ENCODE measurements around the gene CHMP6. TPM values are rescaled to one million over a fixed set of nuclear protein-coding genes. Genes with fewer than 3 reads are reported as not detected.

CHMP6 gene
- total RNA-seq, 2 experiments from 2014 or later: 13.9 to 16.7 TPM

DNA sequence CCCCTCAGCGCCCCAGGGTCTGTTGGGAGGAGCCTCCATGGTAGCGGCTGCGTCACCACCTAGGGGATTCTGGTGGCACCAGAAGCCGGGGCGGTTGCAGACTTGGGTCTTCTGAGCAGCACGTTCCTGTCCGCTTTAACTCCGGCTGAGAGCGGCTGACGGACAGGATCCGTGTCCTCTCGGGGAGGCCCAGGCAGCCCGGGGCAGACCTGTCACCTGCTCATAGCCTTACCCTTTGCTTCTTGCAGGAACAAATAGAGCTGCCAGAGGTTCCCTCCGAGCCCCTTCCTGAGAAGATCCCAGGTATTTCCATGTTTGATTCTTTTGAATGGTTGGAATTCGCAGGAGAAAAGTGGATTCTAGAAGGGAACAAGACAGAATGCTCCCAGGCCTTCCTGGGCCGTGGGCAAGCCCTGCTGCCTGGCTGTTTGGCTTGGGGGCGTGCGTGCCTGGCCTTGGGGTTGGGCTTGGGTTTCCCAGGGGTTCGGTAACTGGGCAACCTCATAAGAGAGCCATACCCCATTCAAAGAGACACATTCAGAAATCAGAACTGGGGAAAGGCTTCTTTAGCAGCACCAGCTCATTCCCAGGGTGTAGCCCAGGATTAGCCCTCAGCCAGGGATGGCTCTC is 6.6 kb downstream of the CHMP6 start:
- H3K27me3 Mint-ChIP-seq: peaks cover 8% of the 10 kb centered on the region
- ChIA-PET POLR2A (no interaction called here), CTCF (no interaction called here)
- H3K27ac Mint-ChIP-seq: no peak overlapping the region
- H3K36me3 Mint-ChIP-seq (ENCODE audit: low read depth): peaks cover 10% of the 10 kb centered on the region
- DNase-seq: no peak
- no peak for ATAC-seq
- H3K4me3 Mint-ChIP-seq: no peak overlapping the region
- H3K9me3 Mint-ChIP-seq: no peaks in the 10 kb centered on the region
- intact Hi-C loops (cut with micrococcal nuclease): no loop called here
- peaks cover 4% of the 10 kb centered on the region for H3K4me1 Mint-ChIP-seq (ENCODE audit: low read depth)
- TF ChIP-seq, protein P1, sequence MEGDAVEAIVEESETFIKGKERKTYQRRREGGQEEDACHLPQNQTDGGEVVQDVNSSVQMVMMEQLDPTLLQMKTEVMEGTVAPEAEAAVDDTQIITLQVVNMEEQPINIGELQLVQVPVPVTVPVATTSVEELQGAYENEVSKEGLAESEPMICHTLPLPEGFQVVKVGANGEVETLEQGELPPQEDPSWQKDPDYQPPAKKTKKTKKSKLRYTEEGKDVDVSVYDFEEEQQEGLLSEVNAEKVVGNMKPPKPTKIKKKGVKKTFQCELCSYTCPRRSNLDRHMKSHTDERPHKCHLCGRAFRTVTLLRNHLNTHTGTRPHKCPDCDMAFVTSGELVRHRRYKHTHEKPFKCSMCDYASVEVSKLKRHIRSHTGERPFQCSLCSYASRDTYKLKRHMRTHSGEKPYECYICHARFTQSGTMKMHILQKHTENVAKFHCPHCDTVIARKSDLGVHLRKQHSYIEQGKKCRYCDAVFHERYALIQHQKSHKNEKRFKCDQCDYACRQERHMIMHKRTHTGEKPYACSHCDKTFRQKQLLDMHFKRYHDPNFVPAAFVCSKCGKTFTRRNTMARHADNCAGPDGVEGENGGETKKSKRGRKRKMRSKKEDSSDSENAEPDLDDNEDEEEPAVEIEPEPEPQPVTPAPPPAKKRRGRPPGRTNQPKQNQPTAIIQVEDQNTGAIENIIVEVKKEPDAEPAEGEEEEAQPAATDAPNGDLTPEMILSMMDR (IDR thresholded peaks at IDR 0.05): no peak

DNA sequence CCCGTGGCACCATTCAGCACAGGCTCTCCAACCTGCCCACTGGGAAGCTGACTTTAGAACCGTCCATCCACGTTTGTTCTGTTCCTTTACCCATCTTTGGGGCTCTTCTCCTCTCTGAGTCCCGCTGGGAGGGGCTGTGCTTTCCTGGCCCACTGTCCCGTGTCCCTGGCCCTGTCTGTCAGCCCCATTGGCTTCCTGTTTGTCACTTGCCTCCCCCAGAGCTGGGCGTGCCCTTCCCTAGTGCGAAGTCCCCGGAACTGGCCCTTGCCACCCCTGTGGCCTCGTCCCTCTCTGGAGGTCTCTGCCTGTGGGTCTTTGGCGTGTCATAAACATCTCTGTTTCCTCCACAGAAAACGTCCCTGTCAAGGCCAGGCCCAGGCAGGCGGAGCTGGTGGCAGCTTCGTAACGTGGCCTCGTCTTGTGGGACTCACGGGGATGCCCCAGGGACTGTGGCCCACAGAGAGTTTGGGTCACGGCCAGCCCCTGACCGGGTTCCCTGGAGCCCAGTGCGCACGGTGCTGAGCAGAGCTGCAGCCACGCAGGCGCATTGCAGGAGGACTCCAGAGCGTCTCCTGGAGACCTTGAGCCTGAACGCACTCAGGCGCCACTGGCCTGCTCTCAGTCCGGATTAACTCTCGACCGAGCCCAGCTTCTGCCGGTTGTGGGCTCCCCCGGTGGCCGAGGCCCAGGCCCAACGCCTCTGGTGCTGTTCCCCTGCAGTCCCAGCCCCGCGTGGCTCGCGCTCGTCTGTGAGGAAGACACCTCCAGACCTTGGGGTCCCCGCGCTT is 7.3 kb downstream of the CHMP6 start:
- CTCF ChIA-PET: no interaction called here

DNA sequence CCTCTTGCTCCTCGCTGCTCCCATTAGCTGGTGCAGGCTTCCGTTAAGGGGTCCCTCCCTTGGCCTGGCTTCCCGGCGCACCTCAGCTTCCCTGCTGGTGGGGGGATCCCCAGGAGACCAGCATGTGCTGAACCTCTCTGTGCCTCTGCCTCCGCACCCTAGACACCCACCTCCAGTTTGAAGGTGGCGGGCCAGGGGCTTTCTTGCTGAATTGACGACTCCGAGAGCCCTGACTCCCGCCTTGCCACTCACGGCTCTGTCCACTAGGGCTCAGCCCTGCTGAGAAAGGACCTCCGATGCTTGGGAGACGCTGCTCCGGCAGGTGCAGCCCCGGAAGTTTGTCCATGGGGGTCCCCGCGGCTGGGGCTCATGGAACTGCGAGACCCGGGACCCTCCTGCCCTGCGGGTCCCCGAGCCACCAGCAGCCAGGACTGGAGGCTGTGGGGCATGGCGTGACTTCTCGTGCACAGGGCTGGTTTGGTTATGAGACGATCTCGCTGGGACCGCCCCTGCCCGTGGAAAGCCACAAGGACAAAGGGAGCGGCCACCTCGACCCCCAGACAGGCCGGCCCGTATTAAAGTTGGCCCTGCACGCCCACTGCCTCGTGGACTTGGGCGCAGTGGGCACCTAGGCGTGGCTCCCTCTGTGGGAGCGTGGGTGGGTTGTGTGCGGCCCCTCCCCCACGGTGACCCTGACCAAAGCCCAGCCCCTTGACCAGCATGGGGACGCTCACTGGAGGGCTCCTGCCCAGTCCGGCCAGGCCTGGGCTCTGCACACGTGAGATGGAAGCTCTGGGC is 8.1 kb downstream of the CHMP6 start:
- H3K36me3 Mint-ChIP-seq (ENCODE audit: low read depth): peaks cover 10% of the 10 kb centered on the region
- DNase-seq (no peak), ATAC-seq (no peak)
- no peak overlapping the region for H3K4me3 Mint-ChIP-seq
- ChIA-PET CTCF (no interaction called here), POLR2A (no interaction called here)
- H3K27me3 Mint-ChIP-seq: peaks cover 17% of the 10 kb centered on the region
- H3K4me1 Mint-ChIP-seq (ENCODE audit: low read depth): peaks cover 8% of the 10 kb centered on the region
- H3K27ac Mint-ChIP-seq: no peak overlapping the region
- TF ChIP-seq, protein P1 (IDR thresholded peaks at IDR 0.05): no peak
- intact Hi-C loops (cut with micrococcal nuclease): no loop called here
- H3K9me3 Mint-ChIP-seq: no peaks in the 10 kb centered on the region

More for the DNA sequence above, 7.3 kb downstream of the CHMP6 start:
- intact Hi-C loops (cut with micrococcal nuclease): no loop called here
- Mint-ChIP-seq H3K9me3 (no peaks in the 10 kb centered on the region), H3K4me3 (no peak overlapping the region), H3K27ac (no peak overlapping the region), H3K36me3 (ENCODE audit: low read depth) (peaks cover 10% of the 10 kb centered on the region), H3K4me1 (ENCODE audit: low read depth) (peaks cover 8% of the 10 kb centered on the region), H3K27me3 (peaks cover 13% of the 10 kb centered on the region)
- POLR2A ChIA-PET: no interaction called here
- ATAC-seq (no peak), DNase-seq (no peak)
- TF ChIP-seq, protein P1 (IDR thresholded peaks at IDR 0.05): no peak

DNA sequence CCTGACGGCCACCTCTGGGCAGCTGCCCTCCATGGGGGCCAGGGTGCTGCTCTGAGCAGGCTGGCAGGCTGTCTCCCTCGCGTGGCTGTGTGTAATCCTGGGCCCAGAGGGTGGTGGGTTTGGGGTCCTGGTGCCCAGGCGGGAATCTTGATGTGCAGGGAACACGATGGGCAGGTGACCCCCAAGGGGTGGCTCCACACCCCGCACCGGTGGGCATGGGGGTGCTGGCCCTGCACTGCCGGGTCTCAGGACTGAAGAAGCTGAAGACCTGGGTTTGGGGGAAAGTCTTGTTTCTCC is 8.6 kb downstream of the CHMP6 start:
- POLR2A ChIA-PET: interaction anchor here (2.6 kb wide), 1 partner anchor 8 kb away, joined by 8 read pairs; the partner anchor contains the start of gene CHMP6
- CTCF ChIA-PET: no interaction called here
- no peak for ATAC-seq
- Mint-ChIP-seq H3K27me3 (peaks cover 19% of the 10 kb centered on the region), H3K4me1 (ENCODE audit: low read depth) (peaks cover 11% of the 10 kb centered on the region), H3K36me3 (ENCODE audit: low read depth) (peaks cover 10% of the 10 kb centered on the region), H3K27ac (no peak overlapping the region), H3K9me3 (no peaks in the 10 kb centered on the region), H3K4me3 (no peak overlapping the region)
- TF ChIP-seq, protein P1 (IDR thresholded peaks at IDR 0.05): no peak
- intact Hi-C loops (cut with micrococcal nuclease): no loop called here
- DNase-seq: no peak

All from activated CD8-positive, alpha-beta T cell treated with anti-CD3 and anti-CD28 coated beads for 36 hours (primary cell).